OCI-LY3 (cell line): Measurements from ENCODE around the gene HIVEP2.

ENCODE experiments used
- EZH2phosphoT487 ChIP-seq: fragments of 200-600 bp; shearing (Covaris generic); IDR thresholded peaks from 2 replicates; pipeline ENCODE4 v1.6.1; 2018; ENCODE audit warnings: antibody characterized with exemption, mixed run types, low read depth
- TF ChIP-seq, protein P1 (sequence below): fragments of 200-600, 300-600 bp; sonication (generic); IDR thresholded peaks from 2 replicates; pipeline ENCODE4 v1.5.1; 2014; ENCODE audit warnings: antibody characterized with exemption, low read length, low read depth

DNA sequence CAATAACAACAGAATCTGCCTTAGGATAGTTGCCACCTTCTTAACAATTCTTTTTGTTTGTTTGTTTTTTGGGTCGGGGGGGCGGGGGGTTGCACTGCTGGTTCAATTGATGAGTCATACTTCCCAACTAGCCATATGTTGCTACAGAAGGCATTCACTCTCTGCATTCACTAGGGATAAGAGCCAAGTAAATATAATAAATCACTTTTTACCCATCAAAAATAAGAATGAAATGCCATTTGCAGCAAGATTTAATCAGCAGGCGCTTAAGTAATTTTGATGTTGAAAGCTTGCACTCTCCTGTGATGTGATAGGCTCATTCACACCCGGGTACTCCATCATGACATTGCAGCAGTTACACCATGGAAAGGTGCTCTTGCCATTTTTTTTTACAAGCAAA lies 209.8 kb downstream of the HIVEP2 start:
- TF ChIP-seq, protein P1, sequence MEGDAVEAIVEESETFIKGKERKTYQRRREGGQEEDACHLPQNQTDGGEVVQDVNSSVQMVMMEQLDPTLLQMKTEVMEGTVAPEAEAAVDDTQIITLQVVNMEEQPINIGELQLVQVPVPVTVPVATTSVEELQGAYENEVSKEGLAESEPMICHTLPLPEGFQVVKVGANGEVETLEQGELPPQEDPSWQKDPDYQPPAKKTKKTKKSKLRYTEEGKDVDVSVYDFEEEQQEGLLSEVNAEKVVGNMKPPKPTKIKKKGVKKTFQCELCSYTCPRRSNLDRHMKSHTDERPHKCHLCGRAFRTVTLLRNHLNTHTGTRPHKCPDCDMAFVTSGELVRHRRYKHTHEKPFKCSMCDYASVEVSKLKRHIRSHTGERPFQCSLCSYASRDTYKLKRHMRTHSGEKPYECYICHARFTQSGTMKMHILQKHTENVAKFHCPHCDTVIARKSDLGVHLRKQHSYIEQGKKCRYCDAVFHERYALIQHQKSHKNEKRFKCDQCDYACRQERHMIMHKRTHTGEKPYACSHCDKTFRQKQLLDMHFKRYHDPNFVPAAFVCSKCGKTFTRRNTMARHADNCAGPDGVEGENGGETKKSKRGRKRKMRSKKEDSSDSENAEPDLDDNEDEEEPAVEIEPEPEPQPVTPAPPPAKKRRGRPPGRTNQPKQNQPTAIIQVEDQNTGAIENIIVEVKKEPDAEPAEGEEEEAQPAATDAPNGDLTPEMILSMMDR = no peak
- no peak for TF ChIP-seq EZH2phosphoT487
